ENCODE measurements around the gene ARHGAP23.

GRCh38 chr17:38533241-38533640 is 105.0 kb downstream of the ARHGAP23 start:
- TF ChIP-seq, protein P1, sequence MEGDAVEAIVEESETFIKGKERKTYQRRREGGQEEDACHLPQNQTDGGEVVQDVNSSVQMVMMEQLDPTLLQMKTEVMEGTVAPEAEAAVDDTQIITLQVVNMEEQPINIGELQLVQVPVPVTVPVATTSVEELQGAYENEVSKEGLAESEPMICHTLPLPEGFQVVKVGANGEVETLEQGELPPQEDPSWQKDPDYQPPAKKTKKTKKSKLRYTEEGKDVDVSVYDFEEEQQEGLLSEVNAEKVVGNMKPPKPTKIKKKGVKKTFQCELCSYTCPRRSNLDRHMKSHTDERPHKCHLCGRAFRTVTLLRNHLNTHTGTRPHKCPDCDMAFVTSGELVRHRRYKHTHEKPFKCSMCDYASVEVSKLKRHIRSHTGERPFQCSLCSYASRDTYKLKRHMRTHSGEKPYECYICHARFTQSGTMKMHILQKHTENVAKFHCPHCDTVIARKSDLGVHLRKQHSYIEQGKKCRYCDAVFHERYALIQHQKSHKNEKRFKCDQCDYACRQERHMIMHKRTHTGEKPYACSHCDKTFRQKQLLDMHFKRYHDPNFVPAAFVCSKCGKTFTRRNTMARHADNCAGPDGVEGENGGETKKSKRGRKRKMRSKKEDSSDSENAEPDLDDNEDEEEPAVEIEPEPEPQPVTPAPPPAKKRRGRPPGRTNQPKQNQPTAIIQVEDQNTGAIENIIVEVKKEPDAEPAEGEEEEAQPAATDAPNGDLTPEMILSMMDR (conservative IDR thresholded peaks at IDR 0.05), result no peak
- no peak for TF ChIP-seq EZH2 (IDR thresholded peaks at IDR 0.05; ENCODE audit: low read depth)
